DLD1 (cell line): ENCODE data around the gene DOCK4.

Experiments used
- in situ Hi-C: cut with HindIII; loops from 2 replicates; pipeline ENCODE4 v1.10.0; 2017; ENCODE audit warnings: low sequenced_read_pairs

DOCK4 gene

GRCh38 chr7:112112822-112113255 is 93.4 kb downstream of the DOCK4 start:
- in situ Hi-C loops = no loop called here

GRCh38 chr7:112110651-112111050 is 95.5 kb downstream of the DOCK4 start:
- in situ Hi-C loops = no loop called here

GRCh38 chr7:112110175-112110574 is 96.0 kb downstream of the DOCK4 start:
- in situ Hi-C loops = no loop called here

- in situ Hi-C loops = no loop called here
Observed at GRCh38 chr7:112108981-112109380, 97.2 kb downstream of the DOCK4 start.

- in situ Hi-C loops = no loop called here
Observed at GRCh38 chr7:112105584-112106530, 100.3 kb downstream of the DOCK4 start.

- in situ Hi-C loops = no loop called here
Observed at GRCh38 chr7:112104120-112104519, 102.1 kb downstream of the DOCK4 start.

- in situ Hi-C loops = no loop called here
Observed at GRCh38 chr7:112103246-112103645, 103.0 kb downstream of the DOCK4 start.

GRCh38 chr7:112101201-112101846 is 104.9 kb downstream of the DOCK4 start:
- in situ Hi-C loops = no loop called here

GRCh38 chr7:112097524-112097923 is 108.7 kb downstream of the DOCK4 start:
- in situ Hi-C loops = no loop called here

- in situ Hi-C loops = no loop called here
Observed at GRCh38 chr7:112093409-112093808, 112.8 kb downstream of the DOCK4 start.

- in situ Hi-C loops = no loop called here
Observed at GRCh38 chr7:112092709-112093395, 113.3 kb downstream of the DOCK4 start.

GRCh38 chr7:112092306-112092705 is 113.9 kb downstream of the DOCK4 start:
- in situ Hi-C loops = no loop called here

GRCh38 chr7:112091768-112092167 is 114.4 kb downstream of the DOCK4 start:
- in situ Hi-C loops = no loop called here

GRCh38 chr7:112089551-112089950 is 116.6 kb downstream of the DOCK4 start:
- in situ Hi-C loops = no loop called here

GRCh38 chr7:112088484-112089016 is 117.6 kb downstream of the DOCK4 start:
- in situ Hi-C loops = no loop called here

GRCh38 chr7:112086496-112087254 is 119.5 kb downstream of the DOCK4 start:
- in situ Hi-C loops = no loop called here

GRCh38 chr7:112084520-112084971 is 121.7 kb downstream of the DOCK4 start:
- in situ Hi-C loops = no loop called here

GRCh38 chr7:112083776-112084355 is 122.3 kb downstream of the DOCK4 start:
- in situ Hi-C loops = no loop called here

GRCh38 chr7:112082306-112082705 is 123.9 kb downstream of the DOCK4 start:
- in situ Hi-C loops = no loop called here

GRCh38 chr7:112081778-112082177 is 124.4 kb downstream of the DOCK4 start:
- in situ Hi-C loops = no loop called here
